ENCODE data around the gene IRAG1.

Gene IRAG1

DNA sequence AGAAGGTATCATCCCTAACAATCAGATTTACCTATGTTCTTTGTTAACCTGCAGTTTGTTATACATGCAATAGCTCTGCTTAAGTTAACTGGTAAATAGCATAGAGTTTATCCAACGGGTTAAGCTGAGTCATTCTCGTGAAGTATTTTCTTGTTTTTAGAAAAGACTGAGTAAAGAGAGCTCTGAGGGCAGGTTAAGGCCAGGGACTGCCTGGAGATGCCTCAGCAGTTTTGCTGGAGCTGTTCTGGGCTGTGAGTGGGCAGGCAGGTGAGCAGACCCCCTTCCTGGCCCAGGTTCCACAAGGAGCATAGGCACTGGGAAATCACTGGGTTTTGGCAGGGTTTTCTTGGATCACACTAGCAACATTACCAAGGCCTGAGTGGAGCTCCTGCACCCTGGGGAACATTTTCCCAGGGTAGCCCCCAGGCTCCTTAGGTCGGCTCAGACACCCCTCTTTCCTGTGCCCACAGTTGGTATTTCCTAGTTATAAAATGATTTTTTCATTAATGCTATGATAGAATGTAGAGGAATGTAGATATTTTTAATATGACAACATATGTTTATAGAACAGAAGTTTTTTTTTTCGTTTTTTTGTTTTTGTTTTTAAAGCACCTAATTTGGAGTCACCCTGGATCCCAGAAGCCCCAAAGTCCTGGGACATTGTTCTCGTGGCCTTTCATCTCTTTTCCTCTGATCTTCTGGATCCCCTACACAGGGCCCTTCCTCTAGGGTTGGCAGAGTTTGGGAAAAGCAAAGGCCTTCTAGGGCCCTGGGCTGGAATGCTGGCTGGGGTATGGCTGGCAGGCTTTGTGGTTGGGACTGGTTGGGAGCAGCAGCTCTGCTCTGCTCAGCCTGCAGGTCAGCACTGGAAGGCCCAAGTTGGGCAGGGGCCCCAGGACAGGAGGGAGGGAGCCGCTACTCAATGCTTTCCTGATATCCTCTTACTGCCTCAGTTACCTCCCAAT lies 26.7 kb downstream of the IRAG1 start:
- no peak for FAIRE-seq

DNA sequence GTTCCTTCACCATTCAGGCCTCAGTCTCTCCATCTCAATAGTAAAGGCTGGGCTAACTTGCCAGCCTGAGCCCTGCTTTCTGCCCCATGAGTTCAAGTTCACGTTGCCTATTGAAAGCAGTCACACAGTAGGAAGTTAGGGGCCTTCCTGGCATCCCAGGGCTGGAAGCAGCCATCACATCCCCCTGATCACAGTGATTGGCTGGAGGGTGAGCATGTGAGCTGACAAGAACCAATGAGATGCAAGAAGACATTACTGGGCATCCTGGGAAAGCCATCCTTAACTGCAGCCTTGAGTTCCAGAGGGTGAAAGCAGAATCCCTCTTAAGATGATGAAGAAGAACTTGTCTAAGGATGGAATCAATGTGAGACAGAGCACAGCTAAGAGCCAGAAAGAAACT lies 29.1 kb downstream of the IRAG1 start:
- no peak for FAIRE-seq

DNA sequence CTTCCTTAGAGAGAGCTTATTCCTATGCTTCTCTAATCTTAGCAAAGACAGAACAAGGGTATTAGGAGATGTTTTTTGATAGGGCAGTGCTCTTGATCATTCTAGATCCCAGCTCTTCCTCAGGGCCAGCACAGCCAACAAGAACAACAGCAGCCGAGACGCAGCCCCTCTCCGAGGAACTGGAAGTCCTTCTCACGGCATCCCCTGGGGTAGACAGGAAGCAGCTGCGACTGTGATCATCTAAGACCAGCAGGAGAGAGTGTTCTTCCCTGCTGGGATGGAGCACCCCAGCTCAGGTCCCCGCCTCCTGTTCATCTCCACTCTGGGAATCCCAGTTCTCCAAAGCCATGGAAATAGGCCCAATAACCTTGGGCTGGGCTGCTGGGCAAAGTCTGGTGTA lies 29.6 kb downstream of the IRAG1 start:
- FAIRE-seq: no peak

DNA sequence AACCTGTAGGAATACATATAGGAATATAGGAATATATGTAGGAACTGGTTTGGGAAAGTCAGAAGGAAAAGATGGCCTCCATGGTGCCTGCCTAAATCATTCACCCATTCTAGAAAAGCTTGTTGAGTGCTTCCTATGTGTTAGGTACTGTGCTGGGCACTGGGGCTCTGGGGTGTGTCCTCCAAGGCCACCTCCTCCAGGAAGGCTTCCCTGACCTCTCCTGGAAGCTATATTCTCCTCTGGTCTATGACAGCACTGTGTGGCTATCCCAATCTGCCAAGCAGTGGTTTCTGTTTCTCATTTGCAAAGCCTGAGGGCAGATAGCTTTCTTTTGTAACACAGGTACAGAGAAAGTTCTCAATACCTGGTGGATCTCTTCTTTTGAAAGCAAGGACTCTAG lies 30.2 kb downstream of the IRAG1 start:
- no peak for FAIRE-seq

DNA sequence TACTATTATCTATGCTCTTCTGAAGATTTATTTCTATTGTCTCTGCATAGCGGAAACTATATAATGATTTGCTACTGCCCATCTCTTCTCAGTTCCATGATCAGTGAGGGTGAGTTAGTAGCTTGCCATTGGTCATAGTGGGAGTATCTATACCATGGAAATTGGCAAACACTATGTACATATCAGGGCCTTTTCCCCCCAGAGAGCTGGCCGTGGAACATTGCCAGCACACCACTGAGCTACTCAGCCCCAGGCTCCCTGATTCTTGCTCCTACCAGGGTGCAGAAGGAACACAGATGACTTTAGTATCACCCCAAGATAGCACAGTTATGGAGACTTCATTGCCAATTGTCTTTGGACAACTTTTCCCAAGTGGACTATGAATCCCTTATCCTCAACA lies 33.2 kb downstream of the IRAG1 start:
- FAIRE-seq: no peak

DNA sequence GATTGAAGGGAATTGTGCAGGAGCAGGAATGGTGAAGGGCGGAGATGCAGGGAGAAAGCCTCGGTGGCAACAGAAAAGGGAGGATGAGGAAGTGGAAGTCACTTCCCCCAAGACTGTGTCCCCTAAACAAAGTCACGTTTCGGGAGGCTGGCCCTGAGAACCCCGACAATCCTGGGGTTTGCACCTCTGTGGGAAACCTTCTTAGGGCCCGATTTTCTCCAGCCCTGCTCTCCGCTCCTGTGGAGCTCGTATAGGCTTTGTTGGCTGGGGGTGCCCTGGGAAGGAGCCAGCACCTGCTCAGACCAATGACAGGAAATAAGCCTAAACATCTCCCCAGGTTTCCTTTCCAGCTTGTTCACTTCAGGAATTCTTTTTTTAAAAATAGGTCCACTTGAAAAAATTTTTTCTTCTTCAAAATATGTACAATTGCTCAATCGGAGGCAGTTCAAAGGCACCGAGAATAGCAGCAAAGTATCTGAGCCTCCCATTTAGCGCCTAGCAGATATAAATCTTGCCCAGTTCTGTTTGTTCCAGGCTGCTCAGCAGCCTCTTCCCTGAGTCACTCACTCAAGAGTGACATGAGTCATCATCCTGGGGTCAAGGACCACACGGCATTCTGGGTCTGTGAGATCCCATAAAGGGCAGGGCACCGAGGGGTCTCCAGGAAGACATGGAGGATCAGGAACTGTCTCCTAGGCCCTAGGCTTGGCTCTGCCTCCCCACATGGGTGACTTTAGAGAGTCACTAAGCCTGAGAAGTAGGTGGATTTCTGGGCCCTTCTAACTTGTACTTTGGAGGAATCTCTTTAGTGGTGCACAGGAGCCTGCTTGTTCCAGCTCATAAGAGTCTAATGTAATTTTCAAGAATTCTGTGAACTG lies 34.0 kb downstream of the IRAG1 start:
- no peak for FAIRE-seq

DNA sequence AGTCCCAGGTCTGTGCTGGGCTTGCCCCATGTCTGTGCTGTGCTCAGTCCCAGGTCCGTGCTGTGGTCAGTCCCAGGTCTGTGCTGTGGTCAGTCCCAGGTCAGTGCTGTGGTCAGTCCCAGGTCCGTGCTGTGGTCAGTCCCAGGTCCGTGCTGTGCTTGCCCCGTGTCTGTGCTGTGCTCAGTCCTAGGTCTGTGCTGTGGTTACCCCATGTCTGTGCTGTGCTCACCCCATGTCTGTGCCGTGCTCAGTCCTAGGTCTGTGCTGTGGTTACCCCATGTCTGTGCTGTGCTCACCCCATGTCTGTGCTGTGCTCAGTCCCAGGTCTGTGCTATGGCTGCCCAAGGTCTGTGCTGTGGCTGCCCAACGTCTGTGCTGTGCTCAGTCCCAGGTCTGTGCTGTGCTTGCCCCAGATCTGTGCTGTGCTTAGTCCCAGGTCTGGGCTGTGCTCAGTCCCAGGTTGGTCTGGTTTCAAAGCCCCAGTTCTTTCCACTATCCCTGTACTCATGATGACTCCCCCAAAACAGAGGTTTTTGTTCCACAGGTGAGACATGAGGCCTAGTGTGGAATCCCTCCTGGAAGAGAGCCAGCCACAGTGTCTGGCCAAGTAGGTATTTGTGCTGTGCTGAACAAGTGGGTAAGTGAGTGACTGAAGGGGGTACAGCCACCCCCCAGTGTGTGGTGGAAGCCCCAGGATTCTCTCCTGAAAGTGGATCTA lies 34.8 kb downstream of the IRAG1 start:
- no peak for FAIRE-seq

DNA sequence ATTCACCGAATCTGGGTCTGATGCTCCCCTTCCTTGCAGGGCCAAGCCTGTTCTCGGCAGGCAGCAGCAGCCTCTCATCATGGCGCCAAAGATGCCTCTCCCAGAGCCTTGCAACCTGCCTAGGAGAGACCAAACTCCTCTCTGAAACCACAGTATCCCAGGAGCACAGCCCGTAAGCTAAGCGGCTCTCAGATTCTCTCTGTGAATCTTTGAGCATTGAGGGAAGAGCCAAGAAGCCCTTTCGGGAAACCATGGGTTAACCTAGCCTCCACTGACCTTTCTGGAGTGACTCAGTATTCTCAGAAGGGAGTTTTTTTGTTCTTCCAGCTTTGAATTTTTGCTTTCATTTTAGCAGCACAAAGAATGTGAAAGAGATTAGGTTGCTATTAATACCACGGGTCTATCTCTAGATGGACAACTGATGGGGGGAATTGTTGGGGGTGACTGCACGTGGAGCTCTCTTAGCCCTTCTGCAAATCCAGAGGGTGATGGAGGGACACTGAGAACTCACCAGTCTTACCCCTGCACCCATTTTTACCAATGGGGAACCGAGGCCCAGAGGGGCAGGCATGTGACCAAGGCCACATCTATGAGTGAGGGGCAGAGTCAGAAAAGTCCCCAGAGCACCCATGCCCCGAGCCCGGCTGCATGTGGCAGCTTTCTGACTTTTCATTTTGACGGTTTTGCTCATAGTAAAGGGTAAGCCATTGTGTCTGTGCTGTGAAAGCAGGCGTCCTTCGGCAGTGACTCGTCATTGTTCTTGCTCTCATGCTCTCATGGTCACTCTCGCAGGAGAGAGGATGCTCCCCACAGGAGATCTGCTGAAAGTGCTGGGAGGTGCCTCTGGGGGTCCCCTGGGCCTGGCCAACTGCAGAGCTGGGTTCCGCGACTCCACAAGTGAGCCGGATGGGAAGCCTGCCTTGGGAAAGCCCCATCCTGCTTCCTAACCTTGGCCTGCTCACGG lies 36.0 kb downstream of the IRAG1 start:
- FAIRE-seq: no peak

DNA sequence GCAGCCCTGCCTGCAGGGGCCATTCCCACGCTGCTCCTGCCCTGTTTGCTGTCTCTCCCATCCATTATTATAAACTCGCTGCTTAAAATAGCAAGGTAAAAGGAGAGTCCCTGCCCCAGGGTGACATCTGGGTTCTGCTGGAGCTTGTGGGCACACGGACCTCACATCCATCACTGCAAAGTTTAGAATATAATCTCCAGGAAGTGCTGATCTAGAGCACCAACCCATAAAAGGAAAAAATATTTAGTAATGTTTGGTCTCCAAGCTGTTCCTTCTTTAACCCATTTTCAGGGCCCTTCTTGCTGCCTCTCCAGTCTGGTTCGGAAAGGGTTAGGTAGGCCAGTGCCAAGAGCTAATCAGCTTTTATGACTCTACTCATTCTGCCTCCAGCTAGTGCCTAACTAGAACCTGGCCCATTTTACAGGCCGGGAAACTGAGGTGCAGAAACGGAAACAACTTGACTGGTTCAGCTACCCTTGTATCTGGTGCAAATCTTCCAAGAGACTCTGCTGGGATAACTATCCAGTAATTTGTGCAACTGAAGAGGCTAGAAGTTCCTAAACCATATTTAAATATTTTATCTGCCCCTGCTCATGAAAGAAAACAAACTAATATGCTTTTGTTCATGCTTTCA lies 37.5 kb downstream of the IRAG1 start:
- no peak for FAIRE-seq

DNA sequence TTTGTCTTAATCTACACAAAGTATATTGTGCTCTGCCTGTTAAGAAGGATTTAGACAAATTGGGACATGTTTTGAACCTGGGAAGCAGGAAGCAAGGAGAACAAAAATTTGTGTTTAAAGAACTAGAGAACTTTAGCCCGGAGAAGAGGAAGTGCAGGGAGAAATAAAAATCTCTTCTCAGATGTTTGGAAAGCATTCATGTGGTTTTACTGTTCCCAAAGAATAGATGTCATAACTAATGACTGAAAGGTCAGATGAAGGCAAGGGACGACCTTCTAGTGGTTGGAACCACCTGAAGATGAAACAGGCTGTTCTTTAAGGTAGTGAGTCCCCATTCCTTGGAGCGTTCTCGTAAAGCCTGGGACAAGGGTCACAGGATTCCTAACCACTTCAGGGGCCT lies 38.3 kb downstream of the IRAG1 start:
- FAIRE-seq: no peak

DNA sequence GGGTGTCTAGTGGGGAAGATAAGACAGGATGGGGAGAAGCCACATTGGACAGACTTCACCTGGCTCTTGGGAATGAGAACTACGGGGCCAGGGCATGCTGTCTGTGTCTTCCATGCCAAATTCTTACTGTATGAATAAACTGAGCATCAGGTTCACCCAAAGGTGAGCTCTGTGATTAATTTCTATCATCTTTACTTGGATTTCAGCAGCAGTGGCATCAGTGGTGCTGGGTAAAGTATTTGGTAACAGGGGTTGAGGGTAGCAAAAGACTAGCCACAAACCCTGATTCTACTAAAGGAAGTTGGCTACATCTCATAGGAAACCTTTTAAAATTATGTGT lies 38.8 kb downstream of the IRAG1 start:
- FAIRE-seq: no peak

DNA sequence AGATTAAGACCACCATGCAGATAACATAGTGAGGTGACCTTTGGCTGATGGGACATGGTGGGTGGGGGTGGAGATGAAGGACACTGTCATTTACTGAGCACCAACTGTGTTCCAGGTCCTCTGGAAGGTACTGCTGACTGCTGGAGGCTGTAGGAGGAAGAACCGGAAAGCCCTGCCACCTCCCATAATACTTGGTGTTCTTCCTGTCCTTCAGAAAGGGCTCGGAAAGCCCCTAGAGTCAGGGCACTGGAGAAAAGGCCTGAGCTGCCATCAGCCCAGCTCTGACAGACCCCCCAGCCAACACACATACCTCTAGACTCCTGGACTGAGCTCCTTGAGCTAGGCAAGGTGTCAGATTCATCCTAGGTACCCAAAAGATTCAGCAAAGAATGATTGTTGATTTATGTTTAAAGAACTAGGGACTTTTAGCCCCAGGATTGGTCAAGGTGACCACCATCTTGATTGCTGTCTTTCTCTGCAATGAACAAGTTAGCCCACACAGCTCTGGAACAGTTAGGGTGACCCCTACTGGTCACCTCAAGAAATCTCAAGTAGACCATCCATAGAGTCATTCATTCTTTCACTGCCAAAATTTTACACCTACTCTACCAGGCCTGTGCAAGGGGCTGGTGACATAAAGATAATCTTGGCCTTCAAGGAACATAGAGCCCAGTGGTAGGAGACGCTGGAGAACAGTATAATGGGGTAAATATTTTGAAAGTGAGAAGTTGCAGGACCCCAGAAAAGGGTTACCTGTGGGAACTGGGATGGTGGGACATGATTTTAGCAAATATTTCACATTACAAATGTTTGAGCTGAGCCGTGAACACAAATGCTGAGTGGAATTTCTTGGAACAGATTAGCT lies 39.4 kb downstream of the IRAG1 start:
- no peak for FAIRE-seq

DNA sequence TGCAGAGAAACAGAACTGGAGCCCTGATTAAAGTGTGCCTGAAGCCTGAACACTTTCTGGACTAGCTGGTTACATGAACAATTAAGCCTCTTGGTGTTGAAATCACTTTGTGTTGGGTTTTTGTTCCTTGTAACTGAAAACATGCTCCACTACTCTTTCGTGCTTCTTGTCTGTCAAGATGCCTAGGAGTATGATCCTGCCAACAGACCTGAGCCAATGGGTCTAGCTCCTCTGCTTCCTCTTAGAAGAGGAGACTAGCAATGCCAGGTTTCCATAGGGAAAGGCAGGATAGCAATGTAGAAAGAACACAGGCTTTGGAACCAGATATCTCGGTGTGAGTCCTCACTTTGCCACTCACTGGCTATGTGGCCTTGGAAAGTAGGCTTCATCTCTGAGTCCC lies 40.3 kb downstream of the IRAG1 start:
- FAIRE-seq: no peak

DNA sequence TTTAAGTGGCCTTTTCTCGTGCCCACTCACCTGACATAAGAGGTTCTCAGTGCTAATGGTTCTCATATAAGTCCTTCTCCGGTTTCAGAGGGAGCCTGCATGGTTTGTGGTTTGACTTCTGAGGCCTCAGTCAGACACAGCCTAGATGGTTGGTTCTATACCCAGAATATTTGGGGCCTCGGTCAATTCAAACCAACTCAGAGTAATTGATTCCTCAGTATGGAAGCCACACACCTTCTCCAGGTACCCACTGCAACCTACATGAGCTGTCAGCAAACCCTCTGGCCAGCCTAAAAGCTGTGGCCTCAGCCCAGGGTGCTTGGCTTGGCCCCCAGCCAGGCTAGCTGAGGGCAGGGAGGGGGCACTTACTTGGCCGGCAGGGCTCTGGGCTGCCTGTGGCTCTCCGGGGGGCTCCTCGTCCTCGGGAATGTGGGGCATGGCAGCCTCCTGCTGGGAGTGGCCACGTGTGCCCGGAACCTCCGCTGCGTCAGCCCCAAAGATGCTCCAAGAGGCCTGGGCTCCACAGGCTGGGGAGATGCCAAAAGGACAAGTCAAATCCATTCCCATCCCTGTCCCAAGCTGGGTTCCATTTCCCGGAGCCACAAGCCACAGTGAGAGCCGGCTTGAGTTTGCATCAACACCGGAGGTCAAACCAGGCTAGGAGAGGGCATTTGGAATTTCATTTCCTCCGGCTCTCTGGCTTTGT lies 41.7 kb downstream of the IRAG1 start:
- no peak for FAIRE-seq

DNA sequence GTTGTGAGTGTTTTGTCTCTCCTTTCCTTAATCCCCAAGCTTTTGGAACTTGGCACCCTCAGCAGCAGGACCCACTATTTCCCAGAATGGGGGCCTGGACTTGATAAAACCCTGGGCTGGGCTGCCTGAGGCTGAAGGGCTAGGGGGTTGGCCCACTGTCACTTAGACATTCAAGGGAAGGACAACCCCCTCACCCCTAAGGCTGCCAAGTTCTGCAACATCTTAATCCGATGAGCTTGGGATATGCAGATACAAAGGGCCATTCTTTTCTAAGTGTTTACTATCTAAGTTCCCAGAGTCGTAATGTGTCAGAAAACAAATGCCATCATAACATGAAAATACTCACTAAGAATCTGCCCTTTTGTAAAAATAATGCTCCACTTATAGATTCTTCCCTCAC lies 42.9 kb downstream of the IRAG1 start:
- FAIRE-seq: no peak

DNA sequence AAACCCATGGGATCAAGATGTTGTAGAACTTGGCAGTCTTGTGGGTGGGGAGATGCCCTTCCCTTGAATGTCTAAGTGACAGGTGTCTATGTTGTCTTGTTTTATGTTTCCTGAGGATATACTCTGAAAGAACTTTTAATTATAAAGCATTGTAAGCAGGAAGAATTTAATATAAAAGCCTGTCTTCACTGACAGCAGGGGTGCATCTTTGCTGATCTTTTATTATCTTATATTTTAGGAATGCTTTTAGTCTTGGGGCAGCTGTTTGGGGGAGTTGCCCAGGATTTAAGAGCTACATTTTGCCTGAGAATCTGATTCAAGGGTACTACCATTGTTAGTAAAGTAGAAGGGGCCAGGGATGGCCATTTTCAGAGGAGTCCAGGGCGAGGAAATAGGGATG lies 43.4 kb downstream of the IRAG1 start:
- no peak for FAIRE-seq

DNA sequence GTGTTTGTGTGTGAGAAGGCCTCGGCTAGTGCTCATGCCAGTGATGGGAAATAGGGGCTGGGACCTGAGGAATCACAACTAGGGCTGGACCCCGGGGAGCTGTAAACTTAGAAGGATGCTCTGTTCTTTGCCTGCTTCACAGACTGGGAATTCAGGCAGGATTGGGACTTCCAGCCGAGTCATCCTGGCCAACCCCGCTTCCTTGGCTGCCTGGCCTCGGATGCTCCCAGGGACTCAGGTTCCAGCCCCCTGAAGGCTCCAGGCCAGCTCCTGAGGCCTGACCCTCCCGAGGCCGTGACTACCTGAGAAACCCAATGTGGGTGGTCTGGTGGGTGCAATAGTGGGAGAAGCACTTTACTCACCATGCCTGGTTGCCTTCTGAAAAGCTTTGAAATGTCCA lies 44.7 kb downstream of the IRAG1 start:
- FAIRE-seq: no peak

DNA sequence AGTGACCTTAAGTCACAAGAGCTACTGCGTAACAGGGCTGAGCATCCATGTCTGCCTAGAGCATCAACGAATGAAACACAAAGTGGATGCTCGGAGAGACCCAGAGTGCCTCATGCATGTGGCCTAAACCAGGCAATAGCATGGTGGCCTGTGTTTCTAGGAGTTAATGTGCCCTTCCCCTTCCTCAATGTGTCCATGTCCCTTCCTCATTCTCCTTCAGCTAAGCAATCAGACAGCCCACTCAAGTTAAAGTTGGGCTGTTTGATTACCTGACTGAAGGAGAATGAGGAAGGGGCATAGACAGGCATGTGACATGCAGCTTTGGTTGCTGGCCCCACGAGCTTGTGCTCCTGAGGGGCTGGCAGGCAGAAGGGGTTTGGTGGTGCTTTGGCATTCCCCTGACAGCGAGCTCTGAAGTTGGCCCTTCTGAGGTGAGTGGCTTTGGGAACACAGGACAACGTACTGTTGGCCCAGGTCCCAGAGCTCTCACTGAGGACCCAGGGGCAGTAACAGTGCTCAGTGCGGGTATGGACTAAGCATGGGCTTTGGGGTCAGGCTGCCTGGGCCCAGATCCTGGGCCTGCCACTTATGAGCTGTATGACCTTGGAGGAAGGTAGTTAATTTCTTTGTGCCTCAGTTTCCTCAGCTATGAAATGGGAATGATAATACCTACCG lies 46.7 kb downstream of the IRAG1 start:
- no peak for FAIRE-seq

DNA sequence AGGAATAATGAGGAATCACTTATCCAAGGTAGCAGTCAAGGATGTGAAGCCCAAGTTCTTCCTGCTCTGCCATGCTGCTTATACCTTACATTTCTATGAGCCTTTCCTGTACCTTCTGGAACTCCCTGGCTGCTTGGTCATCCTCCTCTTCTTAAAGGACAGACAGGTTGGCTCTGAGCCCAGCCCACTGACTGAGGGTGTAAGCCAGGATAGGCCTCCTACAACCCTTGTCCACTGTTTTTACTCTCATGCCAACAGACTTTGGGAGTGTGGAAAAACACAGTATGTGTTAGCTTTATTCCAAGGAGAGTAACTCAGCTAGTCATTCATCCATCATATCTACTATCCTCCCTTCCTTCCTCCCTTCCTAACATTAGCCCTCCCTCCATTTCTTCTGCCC lies 47.5 kb downstream of the IRAG1 start:
- FAIRE-seq: no peak

All from TTC549 (cell line).